Measurements from ENCODE around the gene ENAH. TPM values are rescaled to one million over a fixed set of nuclear protein-coding genes. Genes with fewer than 3 reads are reported as not detected.
A peak's percentile ranks its signal among the peaks of the same experiment; 100 is the strongest.

ENAH gene
- total RNA-seq, 4 donors from 2014 or later = 22.9 to 109 (median 78.3) TPM

GRCh38 chr1:225611537-225612223 is 41.2 kb downstream of the ENAH start:
- no peaks in the 10 kb centered on the region for H3K36me3 ChIP-seq
- H3K27ac ChIP-seq = peak overlapping the region; percentile 17 to 24
- no peaks in the 10 kb centered on the region for H3K27me3 ChIP-seq
- no peaks in the 10 kb centered on the region for H3K9me3 ChIP-seq
- H3K4me1 ChIP-seq = peaks cover 0 to 4% of the 10 kb centered on the region in 2 donors
- intact Hi-C loops (cut with DNase I; ENCODE audit: low total_unique reads) = no loop called here
- TF ChIP-seq POLR2A (IDR thresholded peaks at IDR 0.05) (no peak), CTCF (IDR thresholded peaks at IDR 0.05) (no peak)
- DNase-seq = no peak
- H3K4me3 ChIP-seq = no peak overlapping the region

GRCh38 chr1:225610539-225610938 is 42.4 kb downstream of the ENAH start:
- no peak overlapping the region for H3K4me3 ChIP-seq
- intact Hi-C loops (cut with DNase I; ENCODE audit: low total_unique reads) = no loop called here
- peaks cover 0 to 4% of the 10 kb centered on the region in 2 donors for H3K4me1 ChIP-seq
- H3K27me3 ChIP-seq = no peaks in the 10 kb centered on the region
- no peak for DNase-seq
- no peak for TF ChIP-seq CTCF (IDR thresholded peaks at IDR 0.05)
- TF ChIP-seq POLR2A (IDR thresholded peaks at IDR 0.05) = no peak
- no peaks in the 10 kb centered on the region for H3K9me3 ChIP-seq
- no peak overlapping the region for H3K27ac ChIP-seq
- H3K36me3 ChIP-seq = no peaks in the 10 kb centered on the region

GRCh38 chr1:225608014-225608796 is 44.7 kb downstream of the ENAH start:
- Histone ChIP-seq H3K27ac (peak overlapping the region in 1 of 2 donors; percentile 5), H3K9me3 (no peaks in the 10 kb centered on the region), H3K4me1 (peaks cover 0 to 4% of the 10 kb centered on the region in 2 donors), H3K27me3 (no peaks in the 10 kb centered on the region), H3K4me3 (no peak overlapping the region), H3K36me3 (no peaks in the 10 kb centered on the region)
- no peak for TF ChIP-seq CTCF (IDR thresholded peaks at IDR 0.05)
- TF ChIP-seq POLR2A (IDR thresholded peaks at IDR 0.05) = no peak
- intact Hi-C loops (cut with DNase I; ENCODE audit: low total_unique reads) = no loop called here
- DNase-seq = no peak

- TF ChIP-seq CTCF (IDR thresholded peaks at IDR 0.05) (no peak), POLR2A (IDR thresholded peaks at IDR 0.05) (no peak)
- Histone ChIP-seq H3K4me3 (no peak overlapping the region), H3K27ac (peak overlapping the region in 1 of 2 donors; percentile 5), H3K4me1 (peaks cover 0 to 3% of the 10 kb centered on the region in 2 donors), H3K27me3 (no peaks in the 10 kb centered on the region), H3K9me3 (no peaks in the 10 kb centered on the region), H3K36me3 (no peaks in the 10 kb centered on the region)
- intact Hi-C loops (cut with DNase I; ENCODE audit: low total_unique reads) = no loop called here
- no peak for DNase-seq
Observed at GRCh38 chr1:225607355-225607754, 45.6 kb downstream of the ENAH start.

Measured in uterus (tissue), 4 donors.